NCI-H748 treated with DMSO at 0.1 percent for 48 hours (cell line): ENCODE results near the gene ADM.

Experiments
- DNase-seq: peaks from one replicate; lab custom pipeline; 2025; lab: John Stamatoyannopoulos, UW

Gene ADM

DNA sequence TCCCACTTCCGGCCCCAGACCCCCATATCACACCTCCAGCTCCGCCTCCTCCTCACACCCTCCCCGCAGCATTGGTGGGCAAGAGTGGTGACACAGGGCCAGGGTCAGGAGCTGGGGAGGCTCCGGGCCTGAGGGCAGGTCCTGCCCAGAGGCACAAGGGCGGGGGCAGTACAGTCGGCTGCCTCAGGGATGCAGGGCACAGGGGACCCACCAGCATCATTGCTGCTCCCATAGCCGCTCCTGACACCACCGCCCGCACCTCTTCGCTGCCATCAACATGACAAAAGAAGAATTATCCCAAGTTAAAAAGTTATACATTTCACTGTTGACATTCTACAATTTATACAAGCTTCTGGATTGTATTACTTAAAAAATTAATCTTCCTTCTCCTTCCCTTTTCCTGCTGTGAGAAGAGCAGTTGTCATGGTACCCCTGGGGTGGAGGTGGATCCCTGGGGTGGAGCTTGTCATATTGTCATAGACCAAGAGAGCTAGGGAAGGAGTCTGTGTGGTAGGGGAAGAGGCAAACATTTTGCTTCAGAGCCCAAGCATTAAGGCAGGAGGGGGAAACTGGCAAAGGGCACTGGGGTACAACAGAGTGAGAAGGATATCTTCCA, 15.0 kb upstream of the ADM start:
- no peak for DNase-seq

DNA sequence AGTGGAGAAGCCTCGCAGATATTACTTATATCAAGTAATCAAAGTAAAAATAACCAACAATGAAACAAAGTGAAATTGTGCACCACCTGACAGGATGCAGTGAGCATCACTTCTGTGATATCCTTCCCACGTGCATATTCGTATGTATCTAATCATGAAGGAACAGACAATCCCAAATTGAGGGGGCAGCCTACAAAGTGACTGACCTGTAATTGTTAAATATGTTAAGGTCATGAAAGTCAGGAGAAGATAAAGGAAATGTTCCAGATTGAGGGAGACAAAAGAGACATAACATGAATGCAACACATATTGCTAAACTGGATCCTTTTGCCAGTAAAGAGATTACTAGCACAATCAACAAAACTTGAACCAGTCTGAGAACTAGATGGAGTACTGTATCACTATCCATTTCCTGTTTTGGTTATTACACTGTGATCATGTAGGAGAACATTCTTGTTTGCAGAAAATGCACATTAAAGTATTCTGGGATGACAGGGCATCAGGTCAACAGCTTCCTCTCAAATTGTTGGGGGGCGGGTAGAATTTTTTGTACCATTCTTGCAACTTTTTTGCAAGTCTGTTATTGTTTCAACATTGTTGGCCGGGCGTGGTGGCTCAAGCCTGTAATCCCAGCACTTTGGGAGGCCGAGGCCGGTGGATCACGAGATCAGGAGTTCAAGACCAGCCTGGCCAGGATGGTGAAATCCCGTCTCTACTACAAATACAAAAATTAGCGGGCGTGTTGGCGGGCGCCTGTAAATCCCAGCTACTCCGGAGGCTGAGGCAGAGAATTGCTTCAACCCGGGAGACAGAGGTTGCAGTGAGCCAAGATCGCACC, 12.9 kb upstream of the ADM start:
- DNase-seq, result no peak

DNA sequence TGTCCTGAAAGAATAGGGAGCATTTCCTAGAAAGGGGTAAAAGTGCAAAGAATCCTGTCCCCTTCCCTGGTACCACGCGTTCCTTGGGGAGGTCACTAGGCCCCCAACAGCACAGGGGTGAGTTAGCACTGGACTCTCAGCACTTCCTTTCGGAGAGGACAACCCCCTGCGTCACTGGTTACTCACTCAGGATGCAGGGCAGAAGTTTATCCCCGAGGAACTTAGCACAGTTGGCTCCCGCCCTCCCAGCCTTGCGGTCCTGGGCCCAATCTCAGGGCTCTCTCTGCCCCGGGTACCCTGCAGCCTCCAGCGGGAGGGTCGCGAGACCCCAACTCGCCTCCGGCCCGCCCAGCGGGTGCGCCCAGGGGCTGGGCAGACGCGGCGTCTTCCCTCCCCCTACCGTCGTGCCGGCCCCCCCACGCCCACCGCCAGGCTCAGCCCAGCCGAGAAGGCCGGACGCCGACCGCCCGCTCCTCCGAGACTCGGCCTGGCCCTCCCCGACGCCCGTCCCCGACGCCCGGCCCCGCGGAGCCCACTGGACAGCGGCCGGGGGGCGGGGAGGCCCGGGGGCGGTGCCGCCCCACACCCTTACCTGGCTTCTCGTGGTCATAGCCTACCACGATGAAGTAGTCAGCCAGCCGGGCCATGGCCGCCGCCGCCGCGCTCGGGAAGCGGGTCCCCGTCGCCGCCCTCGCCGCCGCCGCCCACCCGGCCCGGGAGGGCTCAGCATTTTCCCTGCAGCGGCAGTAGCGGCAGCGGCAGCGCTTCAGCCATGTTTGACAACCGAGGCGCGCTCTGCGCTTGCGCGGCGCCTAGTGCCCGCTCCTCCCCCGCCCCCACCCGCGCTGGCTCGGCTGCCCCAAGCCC, 11.2 kb upstream of the ADM start, which contains the start of gene SBF2:
SBF2 (minus strand) TSS at position 797 of the 867 bp plus-strand sequence; CDS start at position 647, 150 bp downstream.
- peak; percentile 52 for DNase-seq

DNA sequence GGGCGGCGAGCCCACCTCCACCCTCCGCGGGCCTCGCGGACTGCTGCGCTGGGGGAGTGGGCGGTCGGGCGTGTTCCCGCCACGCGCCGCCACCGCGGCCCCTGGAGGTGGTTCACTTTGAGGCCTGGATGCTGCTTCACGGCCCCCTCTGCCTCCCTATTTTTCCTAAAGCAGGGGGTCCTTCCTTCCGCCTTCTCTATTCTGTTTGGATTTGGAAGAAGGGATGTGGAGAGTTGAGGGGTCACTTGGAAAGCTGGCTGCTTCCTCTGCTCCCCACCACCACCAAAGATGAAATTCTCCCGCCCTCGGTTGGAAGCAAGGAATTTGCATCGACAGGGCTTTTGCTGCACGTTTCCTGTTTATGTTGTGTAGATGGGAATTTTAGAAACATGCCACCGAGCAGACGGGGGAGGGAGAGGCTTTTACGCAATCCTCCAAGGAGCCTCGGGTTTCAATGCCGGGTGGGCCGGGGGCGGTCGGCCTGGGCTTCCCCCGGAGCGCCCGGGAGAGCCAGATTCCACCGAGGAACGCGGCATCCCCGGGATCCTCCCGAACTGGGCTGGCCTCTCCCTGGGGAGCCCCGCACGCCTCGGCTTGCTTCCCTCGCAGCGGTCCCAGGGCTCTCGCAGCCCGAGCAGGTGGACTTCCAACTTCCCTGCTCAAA, 10.5 kb upstream of the ADM start:
- no peak for DNase-seq

DNA sequence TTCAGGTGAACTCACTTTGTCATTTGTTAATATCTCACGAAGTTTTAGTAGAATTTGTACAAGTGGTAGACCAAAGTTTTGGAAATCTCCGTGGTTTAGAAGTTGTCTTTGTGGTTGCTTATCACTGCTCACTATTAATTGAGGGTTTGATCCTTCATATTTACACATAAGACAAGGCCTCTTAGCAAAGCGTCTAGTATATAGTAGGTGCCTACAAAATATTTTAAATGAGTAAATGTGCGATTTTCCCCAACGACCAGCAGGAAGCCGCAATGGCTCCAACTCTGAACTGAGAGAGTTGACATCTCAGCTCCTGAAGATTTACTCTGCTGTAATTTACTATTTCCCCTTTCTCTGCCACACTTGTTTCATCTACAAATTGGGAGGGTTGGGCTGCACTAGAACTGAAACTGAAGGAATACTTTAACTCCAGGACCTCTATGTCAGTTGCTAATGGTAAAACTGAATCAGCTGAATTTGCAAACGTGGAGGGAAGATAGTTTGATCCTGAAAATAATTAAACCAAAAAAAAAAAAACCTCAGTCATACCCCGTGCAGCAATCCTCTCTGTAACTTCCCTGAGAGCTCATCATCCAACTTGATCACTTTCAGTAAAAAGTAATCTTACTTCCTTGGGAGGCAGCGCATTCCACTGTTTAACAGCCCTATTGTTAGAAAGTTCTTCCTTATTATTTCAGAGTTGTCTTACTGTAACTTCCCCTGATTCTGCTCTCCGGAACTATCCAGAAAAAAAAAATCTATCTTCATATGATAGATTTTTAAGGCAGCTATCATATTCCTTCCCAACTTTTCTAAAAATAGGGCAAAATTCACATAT, 9.6 kb upstream of the ADM start:
- DNase-seq, result no peak

DNA sequence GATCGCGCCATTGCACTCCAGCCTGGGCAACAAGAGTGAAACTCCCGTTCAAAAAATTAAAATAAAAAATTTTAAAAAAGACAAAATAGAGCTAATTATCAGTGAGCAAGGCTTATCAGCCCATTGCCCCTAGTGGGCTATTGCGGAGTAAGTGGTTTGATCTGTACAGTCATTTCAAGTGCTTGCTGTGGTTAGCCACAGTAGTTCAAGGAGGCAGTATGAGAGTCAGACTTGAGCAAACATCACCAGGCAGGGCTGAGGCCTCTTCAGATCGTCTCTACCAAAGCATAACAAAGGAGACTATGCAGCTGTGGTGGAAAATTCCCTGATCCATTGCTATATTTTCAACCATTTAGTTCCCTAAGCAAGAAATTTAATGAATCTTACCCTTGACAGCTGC, 6.5 kb upstream of the ADM start:
- DNase-seq, result no peak

DNA sequence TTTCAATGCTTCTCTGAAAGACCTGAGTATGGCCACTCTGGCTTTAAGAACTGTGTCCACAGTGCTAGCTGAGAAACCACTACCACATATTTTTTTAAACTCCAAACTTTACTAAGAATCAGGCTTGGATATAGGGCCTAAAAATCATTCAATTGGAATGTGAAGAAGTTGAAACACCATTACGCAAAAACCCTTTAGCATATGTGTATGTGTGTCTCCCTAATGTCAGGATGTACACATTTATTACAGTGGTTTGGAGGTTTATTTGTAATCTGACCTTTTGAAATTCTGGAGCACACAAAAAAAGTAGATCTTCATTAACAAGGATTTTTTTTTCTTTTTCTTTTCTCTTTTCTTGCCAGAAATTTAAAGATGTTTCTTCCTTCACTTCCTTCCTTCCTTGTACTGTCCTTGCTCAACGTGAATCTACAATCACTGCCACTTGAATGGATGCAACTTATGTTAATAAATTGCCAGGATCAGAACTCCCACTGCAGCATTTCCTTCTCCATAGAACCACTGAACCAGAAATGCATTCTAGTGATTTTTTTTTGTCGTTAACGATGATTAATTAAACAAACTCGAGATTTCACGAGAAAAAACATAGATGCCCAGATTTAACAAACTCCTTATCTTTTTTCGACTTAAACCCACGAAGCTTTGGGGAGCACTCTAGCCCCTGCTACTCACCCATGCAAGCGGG, 3.1 kb upstream of the ADM start:
- DNase-seq, result no peak

DNA sequence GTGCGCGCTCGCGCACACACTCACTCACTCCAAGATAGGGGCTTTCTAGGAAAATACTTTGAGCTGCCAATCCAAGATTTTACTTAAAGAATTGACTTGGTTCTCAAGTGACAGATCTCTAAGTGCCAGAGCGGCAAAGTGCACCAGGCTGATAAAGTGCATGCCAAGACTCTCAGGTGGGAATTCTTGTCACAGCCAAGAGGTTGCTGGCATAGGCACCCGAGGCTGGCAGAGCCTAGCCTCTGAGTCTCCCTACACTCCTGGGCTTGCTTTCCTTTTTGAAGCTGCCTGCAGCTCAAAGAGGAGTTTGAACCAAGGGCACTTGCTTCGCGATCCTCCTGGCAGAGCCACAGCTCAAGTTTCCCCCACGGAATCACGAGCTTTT, 2.5 kb upstream of the ADM start:
- DNase-seq, result no peak

DNA sequence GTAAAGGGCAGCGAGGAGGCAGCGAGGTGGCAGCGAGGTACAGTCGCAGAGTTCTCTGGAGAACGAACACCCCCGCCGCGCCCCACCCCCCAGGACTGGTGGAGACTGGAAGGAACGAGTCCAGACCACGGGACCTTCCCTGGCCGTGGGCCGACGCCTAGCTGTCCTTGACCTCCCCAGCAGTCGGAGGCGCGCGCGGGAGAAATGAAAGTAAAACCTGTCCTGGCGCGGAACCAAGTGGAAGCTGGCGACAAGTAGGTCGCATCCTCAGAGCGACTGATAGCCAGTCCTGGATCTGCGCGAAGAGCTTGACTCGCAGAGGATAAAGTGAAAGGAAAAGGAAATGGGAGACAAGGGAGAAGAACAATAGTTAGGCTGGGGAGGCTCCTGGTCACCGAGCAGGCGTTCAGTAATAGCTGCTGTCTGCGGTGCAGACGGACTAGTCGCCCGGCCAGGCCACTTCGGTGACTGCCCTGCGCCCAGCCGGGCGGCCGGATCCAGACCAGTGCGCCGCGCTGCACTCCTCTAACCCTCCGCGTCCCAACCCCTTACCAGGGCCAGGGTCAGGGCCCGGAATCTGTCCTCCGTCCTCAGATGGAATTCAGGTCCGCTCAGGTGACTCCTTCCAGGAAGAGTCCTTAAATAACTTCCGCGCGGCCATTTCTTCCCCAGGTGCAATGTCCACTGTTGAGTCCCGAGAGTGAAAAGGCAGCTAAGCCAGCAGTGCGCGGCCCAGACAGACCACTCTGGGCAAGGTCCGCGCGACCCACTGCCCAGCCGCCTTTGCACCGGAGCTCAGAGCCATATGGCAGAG, 1.9 kb upstream of the ADM start:
- DNase-seq, result peak; percentile 33

DNA sequence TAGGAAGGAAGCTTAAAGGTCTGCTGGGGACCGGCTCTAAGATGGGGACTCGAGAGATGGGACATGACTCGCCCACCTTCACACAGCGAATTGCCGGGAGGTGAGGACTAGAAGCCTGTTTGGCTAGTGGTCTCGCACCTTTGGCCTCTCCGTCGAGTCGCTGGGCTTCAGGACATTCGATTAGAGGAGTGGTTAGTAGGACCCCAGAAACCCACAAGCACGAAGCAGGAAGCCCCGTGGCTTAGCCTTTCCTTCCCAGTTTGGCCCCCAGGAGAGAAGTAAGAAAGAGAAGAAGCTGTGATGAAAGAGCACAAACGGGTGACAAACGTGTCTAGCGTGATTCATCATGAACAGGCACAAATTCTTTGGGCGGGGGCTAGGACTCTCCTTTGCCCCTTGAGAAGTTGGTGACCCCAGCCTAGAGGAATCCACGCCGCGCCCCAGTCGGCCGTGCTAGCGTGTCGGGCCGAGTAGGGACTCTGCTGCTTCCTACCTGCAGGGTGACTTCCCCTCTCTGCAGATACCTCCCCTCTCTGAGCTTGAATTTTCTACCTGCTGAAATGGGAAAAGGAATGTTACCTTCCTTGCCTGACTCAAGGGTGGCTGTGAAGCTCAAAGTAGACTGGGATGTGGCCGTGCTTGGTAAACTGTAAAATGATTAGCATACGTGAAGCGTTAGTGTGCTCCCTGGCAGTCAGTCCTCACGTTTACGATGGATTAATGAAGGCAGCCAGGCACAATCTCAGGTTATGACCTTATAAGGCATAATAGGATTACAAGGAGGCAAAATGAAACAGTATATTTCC, 1.1 kb upstream of the ADM start:
- DNase-seq, result peak; percentile 42

DNA sequence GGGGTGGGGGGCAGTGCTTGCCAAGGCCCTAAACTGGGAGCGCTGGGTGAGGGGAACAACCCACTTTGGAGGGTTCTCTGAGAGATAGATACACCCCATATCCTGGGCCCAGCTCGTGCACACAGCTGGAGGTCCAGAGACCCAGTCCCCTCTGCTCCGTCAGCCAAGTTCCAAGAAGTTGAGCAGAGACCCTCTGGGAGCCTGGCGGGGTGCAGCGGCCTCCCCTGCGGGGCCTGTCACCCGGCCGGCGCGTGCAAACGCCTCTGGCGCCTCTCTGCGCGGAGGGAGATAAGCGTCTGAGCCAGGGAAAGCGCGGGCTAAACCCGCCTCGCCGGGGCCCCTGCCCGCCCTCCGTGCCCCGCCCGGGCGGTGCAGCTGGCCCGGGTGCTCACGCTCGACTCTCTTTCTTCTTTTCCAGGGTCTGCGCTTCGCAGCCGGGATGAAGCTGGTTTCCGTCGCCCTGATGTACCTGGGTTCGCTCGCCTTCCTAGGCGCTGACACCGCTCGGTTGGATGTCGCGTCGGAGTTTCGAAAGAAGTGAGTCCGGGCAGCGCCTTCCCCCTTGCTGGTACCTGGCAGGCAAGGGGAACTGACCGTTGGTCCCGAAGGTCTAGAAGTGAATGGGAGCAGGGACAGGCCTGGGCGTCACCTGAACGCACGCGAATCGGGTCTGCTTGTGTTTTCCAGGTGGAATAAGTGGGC, 540 bp downstream of the ADM start:
- DNase-seq, result peak; percentile 20

DNA sequence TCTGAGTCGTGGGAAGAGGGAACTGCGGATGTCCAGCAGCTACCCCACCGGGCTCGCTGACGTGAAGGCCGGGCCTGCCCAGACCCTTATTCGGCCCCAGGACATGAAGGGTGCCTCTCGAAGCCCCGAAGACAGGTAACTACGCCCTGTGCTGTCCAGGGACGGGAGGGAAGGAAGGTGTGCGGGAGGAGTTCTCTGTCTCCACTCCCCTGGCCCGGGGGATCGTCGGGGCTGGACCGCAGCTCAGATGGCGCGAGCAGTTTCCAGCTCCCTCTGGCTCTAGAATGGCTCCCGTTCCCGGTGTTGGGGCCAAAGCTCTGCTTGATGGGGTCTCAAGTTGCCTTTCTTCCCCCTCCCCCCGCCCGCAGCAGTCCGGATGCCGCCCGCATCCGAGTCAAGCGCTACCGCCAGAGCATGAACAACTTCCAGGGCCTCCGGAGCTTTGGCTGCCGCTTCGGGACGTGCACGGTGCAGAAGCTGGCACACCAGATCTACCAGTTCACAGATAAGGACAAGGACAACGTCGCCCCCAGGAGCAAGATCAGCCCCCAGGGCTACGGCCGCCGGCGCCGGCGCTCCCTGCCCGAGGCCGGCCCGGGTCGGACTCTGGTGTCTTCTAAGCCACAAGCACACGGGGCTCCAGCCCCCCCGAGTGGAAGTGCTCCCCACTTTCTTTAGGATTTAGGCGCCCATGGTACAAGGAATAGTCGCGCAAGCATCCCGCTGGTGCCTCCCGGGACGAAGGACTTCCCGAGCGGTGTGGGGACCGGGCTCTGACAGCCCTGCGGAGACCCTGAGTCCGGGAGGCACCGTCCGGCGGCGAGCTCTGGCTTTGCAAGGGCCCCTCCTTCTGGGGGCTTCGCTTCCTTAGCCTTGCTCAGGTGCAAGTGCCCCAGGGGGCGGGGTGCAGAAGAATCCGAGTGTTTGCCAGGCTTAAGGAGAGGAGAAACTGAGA, 1.4 kb downstream of the ADM start:
- DNase-seq, result no peak

DNA sequence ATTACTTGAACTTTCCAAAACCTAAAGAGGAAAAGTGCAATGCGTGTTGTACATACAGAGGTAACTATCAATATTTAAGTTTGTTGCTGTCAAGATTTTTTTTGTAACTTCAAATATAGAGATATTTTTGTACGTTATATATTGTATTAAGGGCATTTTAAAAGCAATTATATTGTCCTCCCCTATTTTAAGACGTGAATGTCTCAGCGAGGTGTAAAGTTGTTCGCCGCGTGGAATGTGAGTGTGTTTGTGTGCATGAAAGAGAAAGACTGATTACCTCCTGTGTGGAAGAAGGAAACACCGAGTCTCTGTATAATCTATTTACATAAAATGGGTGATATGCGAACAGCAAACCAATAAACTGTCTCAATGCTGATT, 2.1 kb downstream of the ADM start:
- no peak for DNase-seq

DNA sequence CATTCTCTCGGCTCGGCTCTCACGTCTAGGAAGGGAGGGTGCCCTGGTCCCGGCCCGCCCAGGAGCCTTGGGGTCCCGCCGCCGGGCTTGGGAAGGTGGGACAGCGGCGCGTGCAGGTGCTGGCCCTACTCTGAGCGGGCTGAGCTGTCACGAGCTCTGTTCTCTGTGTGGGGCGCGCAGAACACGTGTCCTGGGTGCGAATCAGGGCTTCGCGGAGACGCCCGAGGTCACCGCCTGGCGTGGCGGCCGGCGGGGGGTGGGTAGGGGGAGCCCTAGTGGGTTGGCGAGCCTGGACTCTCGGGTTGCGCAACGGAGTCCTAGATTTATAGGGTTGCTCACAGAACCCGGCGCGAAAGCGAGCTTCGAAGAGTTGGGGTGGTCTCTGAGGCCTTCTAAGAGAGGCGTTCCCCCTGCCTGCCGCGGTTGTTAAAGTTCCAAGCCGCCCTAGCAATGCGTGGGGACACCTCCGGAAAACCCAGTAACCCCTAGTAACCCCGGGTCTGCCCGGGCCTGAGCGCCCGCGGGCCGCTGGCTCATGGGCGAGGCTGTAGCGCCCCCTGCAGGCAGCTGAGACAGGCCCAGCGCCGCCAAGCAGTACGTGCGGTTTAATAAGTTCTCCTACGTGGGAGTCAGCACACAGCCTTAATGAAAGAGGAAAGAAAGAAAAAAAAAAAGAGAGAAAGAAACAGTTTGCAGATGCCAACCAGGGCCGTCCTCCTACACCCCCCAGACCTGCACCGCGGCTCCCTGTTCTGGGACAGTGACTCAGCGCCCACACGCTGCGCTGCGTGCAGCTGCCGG, 2.7 kb downstream of the ADM start:
- DNase-seq, result peak; percentile 64

DNA sequence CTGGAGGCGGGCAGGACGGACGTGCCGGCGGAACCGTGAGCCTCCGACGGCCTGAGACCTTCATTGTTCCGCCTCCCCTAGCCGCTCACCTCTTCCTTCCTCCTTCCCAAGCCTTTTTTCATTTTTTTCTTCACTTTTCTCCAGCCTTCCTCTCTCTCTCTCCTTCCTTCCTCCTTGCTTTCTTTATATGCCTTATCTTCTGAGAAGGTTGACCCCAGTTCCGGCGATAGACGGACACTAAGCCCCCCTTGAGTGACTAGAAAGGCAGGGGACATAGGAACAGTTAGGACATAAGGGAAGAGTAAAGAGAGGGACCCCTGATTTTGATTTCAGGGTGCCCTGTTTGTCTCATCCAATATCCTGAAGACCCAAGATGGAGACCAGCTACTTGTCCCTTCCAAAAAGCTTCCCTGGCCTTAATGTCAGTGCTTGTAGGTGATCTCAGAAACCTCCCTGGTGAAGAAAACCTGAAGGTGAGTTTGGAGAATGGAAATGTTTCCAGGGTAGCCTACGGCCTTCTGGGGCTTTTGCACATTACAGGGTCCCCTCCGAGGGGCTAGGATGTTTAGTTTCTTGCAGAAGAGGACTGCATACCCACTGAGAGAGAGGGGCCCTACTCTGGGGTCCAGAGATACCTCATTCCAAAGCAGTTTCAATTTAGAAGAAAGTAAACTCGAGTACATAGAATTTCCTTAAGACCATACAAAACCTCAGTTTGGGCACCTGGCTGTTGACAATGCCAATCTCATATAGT, 3.5 kb downstream of the ADM start:
- DNase-seq, result no peak
